WI38 (cell line): ENCODE measurements around the gene USP54.

Experiments
- H3K4me3 ChIP-seq: 2 replicates; pipeline ENCODE4 v1.5.1; 2011; ENCODE audit warnings: low read depth, mild to moderate bottlenecking, control low read depth, low read length
- TF ChIP-seq, protein P1 (sequence below): IDR thresholded peaks from 2 replicates; pipeline ENCODE4 v1.5.1; 2012; ENCODE audit warnings: low read depth, mild to moderate bottlenecking, control low read depth, low read length

Gene USP54, protein sequence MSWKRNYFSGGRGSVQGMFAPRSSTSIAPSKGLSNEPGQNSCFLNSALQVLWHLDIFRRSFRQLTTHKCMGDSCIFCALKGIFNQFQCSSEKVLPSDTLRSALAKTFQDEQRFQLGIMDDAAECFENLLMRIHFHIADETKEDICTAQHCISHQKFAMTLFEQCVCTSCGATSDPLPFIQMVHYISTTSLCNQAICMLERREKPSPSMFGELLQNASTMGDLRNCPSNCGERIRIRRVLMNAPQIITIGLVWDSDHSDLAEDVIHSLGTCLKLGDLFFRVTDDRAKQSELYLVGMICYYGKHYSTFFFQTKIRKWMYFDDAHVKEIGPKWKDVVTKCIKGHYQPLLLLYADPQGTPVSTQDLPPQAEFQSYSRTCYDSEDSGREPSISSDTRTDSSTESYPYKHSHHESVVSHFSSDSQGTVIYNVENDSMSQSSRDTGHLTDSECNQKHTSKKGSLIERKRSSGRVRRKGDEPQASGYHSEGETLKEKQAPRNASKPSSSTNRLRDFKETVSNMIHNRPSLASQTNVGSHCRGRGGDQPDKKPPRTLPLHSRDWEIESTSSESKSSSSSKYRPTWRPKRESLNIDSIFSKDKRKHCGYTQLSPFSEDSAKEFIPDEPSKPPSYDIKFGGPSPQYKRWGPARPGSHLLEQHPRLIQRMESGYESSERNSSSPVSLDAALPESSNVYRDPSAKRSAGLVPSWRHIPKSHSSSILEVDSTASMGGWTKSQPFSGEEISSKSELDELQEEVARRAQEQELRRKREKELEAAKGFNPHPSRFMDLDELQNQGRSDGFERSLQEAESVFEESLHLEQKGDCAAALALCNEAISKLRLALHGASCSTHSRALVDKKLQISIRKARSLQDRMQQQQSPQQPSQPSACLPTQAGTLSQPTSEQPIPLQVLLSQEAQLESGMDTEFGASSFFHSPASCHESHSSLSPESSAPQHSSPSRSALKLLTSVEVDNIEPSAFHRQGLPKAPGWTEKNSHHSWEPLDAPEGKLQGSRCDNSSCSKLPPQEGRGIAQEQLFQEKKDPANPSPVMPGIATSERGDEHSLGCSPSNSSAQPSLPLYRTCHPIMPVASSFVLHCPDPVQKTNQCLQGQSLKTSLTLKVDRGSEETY (N-terminal part only)

DNA sequence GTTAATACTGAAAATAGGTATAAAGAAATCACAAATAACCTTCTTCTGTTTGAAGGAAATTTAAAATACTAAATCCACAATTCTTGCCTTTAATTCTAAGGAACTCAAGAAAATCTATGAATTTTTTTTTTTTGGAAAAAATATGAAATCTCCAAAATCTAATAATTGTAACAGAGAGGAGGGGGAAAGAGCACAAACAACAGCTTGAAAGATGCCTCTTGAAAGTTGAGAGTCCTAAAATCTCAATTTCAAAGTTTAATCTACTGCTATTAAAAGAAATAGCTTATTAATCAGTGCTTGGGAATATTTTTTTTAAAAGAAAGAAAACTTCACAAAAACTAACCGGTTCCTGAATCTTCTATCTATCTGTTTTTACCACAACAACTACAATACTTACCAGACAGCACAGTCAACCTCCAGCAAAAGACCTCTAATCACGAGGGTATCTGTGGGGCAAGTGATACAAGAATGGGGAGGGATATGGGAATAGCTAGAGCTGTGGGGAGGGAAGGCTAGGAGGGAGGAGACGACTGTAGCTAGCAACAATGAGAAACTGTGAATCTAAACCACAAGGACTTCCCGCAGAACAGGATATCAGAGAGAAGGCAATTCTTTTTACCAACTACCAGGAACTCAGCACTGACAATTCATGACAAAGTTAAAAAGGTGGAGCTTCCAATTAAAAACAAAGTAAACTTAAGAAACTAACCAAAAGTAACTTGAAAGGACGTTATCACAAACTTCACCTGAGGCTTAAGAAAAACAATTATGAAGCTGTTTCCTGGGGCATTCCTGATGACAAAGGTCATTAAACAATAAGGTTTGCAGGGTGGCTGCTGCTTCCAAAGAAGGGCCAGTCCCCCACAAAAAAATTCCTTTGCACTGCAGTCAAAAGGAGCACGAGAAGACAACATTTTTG is at the start of gene USP54:
Gene USP54 (minus strand): TSS at position 462 of the 919 bp plus-strand sequence. CDS start 15,684 bp downstream, outside the sequence.
- H3K4me3 ChIP-seq = no peak within 1 kb of the TSS
- TF ChIP-seq, protein P1, sequence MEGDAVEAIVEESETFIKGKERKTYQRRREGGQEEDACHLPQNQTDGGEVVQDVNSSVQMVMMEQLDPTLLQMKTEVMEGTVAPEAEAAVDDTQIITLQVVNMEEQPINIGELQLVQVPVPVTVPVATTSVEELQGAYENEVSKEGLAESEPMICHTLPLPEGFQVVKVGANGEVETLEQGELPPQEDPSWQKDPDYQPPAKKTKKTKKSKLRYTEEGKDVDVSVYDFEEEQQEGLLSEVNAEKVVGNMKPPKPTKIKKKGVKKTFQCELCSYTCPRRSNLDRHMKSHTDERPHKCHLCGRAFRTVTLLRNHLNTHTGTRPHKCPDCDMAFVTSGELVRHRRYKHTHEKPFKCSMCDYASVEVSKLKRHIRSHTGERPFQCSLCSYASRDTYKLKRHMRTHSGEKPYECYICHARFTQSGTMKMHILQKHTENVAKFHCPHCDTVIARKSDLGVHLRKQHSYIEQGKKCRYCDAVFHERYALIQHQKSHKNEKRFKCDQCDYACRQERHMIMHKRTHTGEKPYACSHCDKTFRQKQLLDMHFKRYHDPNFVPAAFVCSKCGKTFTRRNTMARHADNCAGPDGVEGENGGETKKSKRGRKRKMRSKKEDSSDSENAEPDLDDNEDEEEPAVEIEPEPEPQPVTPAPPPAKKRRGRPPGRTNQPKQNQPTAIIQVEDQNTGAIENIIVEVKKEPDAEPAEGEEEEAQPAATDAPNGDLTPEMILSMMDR = no peak

DNA sequence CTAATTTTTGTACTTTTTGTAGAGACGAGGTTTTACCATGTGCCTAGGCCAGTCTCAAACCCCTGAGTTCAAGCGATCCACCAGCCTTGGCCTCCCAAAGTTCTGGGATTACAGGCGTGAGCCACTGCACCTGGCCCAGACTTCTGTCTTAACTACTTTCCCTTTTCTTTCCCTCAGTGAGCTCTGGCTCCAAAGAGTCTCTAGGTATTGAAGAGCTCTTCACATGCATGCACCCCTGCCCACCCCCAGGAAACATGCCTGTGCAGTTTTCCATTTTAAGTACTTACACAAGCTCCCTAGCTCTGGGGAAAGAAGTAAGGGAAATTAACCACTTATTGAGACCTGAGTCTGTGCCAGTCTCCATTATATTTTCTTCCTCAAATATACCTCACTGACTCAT is 48.1 kb upstream of the USP54 start:
- no peak overlapping the region for H3K4me3 ChIP-seq
- TF ChIP-seq, protein P1 = no peak

DNA sequence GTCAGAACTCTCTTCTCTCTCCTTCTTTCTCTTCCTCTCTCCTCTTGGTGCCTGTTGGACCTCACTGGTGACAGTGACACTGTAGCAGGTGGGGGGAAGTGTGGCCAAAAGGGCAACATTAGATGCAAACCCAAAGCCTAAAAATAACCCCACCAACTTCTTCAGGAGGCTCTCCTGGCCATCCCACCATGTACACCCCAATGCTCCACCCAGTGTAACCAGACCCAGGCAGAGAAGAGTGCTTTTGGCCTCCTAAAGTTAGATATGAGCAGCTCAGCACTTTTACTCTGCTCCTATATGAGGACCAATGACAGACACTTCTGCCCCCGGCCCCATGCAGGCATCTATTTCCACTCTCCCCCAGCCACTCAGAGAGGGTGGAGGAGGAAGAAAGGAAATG is 44.6 kb upstream of the USP54 start:
- TF ChIP-seq, protein P1 = no peak

DNA sequence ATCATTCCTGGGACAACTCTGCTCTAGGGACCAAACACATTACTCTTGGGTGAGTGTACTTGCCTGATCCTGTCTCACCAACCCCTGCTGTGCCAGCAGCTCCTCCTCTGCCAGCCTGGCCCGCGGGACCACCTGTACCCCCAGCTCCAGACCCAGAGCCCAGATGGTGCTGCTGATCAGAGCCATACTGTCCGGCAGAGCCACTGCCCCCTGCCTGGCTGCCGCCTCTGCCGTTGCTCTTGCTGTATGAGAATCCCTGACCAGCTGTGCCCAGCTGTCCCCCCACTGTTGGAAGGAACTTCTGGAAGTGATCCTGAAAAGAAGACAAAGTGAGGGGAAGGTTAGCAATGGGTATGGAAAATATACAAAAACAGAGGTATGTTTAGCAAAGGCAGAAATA is 43.3 kb upstream of the USP54 start:
- H3K4me3 ChIP-seq = no peak overlapping the region
- TF ChIP-seq, protein P1 = no peak

More for the DNA sequence above, 44.6 kb upstream of the USP54 start:
- H3K4me3 ChIP-seq = no peak overlapping the region

DNA sequence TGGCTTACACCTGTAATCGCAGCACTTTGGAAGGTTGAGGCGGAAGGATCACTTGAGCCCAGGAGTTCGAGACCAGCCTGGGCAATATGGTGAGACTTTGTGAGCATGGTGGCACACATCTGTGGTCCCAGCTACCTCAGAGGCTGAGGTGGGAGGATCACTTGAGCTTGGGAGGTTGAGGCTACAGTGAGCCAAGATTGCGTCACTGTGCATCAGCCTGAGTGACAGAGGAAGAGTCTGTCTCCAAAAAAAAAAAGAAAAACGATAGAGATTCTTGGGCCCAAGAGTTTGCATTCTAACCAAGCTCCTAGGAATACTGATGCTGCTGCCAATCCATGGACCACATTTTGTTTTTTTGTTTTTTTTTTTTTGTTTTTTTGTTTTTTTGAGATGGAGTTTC is 38.0 kb upstream of the USP54 start:
- TF ChIP-seq, protein P1 = no peak
- no peak overlapping the region for H3K4me3 ChIP-seq

DNA sequence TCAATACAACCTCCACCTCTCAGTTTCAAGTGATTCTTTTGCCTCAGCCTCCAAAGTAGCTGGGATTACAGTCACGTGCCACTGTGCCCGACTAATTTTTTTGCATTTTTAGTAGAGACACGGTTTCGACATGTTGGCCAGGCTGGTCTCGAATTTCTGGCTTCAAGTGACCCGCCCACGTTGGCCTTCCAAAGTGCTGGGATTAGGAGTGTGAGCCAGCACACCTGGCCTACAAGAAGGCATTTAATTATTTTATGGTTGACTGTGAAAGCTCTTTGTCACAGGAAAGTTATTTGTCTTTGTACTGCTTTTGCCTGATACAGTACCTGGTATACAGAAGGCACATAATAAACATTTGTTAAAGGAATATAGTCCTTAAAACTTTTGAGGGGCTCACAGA is 37.3 kb upstream of the USP54 start:
- TF ChIP-seq, protein P1 = no peak
- H3K4me3 ChIP-seq = no peak overlapping the region
